K562 (cell line): ENCODE results near the gene INSR. TPM values are rescaled to one million over a fixed set of nuclear protein-coding genes. Genes with fewer than 3 reads are reported as not detected.

Experiments used
- ATAC-seq: fragments of 200-7000 bp; cut with Tn5 transposase; 3 replicates; pipeline ENCODE4 v1.9.1; 2020; ENCODE audit warnings: moderate library complexity
- BruUV-seq: library from RNA; stranded (reverse); fragments of 400-500 nt; replicated peaks from 2 replicates; lab custom pipeline; 2021; lab: Mats Ljungman, UMichigan
- CTCF ChIA-PET: fragments of 300-600 bp; formaldehyde crosslinking; extraction: SDS; loops from one replicate; lab custom pipeline; 2021; ENCODE audit warnings: low intra/inter-chr PET ratio; lab: Yijun Ruan, JAX
- POLR2A ChIA-PET: fragments of 300-600, 350-650 bp; sonication (Branson Sonifier 250); formaldehyde crosslinking; extraction: SDS; loops from one replicate; lab custom pipeline; 2021; ENCODE audit warnings: antibody characterized with exemption, inconsistent platforms; lab: Yijun Ruan, JAX
- DNase-seq, 4 experiments: peaks; one replicate each; pipeline versions ENCODE4 v3.0.0 to v3.0.0-alpha.2; 2011 to 2018; ENCODE audit warnings: low spot score in 3 of 4, mixed read lengths in 3 of 4; ENCODE audit errors: extremely low read depth in 1 of 4
- FAIRE-seq: peaks from 2 replicates; lab custom pipeline; 2011; peaks lifted over from hg19 to GRCh38; lab: Jason Lieb, UNC
- H2AFZ ChIP-seq: 2 replicates; pipeline ENCODE4 v1.6.0; 2011; ENCODE audit warnings: low read depth, low read length, control low read depth, inconsistent platforms
- H3K27ac ChIP-seq: fragments of 200-600 bp; 3 replicates; pipeline ENCODE4 v1.8.0; 2011; ENCODE audit warnings: low read depth, mild to moderate bottlenecking, control low read depth, inconsistent platforms, low read length, moderate library complexity, mixed read lengths; ENCODE audit errors: extremely low read depth
- H3K27me3 ChIP-seq, 2 experiments: fragments of 300-600 bp in 1 of 2; 2 replicates in 1 of 2; 3 replicates in 1 of 2; pipeline versions ENCODE4 v1.6.0 to v1.8.0; 2011; ENCODE audit warnings: inconsistent platforms in 2 of 2, low read length in 2 of 2, mild to moderate bottlenecking in 1 of 2, mixed read lengths in 1 of 2, moderate library complexity in 1 of 2; ENCODE audit not compliant: control insufficient read depth in 2 of 2, insufficient read depth in 2 of 2
- H3K36me3 ChIP-seq: fragments of 300-600 bp; 3 replicates; pipeline ENCODE4 v1.8.0; 2011; ENCODE audit warnings: mild to moderate bottlenecking, low read length, inconsistent platforms; ENCODE audit not compliant: control insufficient read depth, insufficient read depth
- H3K4me1 ChIP-seq, 2 experiments: fragments of 200-600 bp in 1 of 2; replicated peaks in 1 of 2; 2 replicates in 1 of 2; 3 replicates in 1 of 2; pipeline versions ENCODE4 v1.5.1 to v1.8.0; 2011; ENCODE audit warnings: inconsistent platforms in 2 of 2, low read length in 2 of 2, mild to moderate bottlenecking in 1 of 2, mixed read lengths in 1 of 2, moderate library complexity in 1 of 2; ENCODE audit not compliant: control insufficient read depth in 2 of 2, insufficient read depth in 2 of 2
- H3K4me2 ChIP-seq: 2 replicates; pipeline ENCODE4 v1.6.1; 2011; ENCODE audit warnings: low read length, control low read depth, inconsistent platforms, mixed read lengths; ENCODE audit not compliant: insufficient read depth
- H3K4me3 ChIP-seq: fragments of 200-600 bp; sonication (generic), shearing (Covaris generic); 2 replicates; pipeline ENCODE4 v1.5.1; 2016; ENCODE audit warnings: control low read depth, inconsistent platforms
- H3K79me2 ChIP-seq: fragments of 200-600 bp; 3 replicates; pipeline ENCODE4 v1.8.0; 2011; ENCODE audit warnings: low read length, inconsistent platforms; ENCODE audit not compliant: control insufficient read depth, insufficient read depth
- H3K9ac ChIP-seq, 2 experiments: 2 replicates each; pipeline versions ENCODE4 v1.6.0 to v1.6.1; 2011; ENCODE audit warnings: low read depth in 2 of 2, low read length in 2 of 2, control low read depth in 1 of 2, inconsistent platforms in 1 of 2, mild to moderate bottlenecking in 1 of 2, mixed read lengths in 1 of 2; ENCODE audit not compliant: insufficient read depth in 1 of 2
- H3K9me1 ChIP-seq: one replicate; pipeline ENCODE4 v1.6.0; 2011; ENCODE audit warnings: inconsistent platforms, mild to moderate bottlenecking, low read length, moderate library complexity; ENCODE audit not compliant: control insufficient read depth, insufficient read depth
- H3K9me3 ChIP-seq: replicated peaks from 2 replicates; pipeline ENCODE4 v1.5.1; 2011; ENCODE audit warnings: low read depth, low read length, inconsistent platforms; ENCODE audit not compliant: control insufficient read depth, insufficient read depth
- H4K20me1 ChIP-seq: replicated peaks from 2 replicates; pipeline ENCODE4 v1.6.1; 2011; ENCODE audit warnings: low read length, inconsistent platforms, mixed read lengths; ENCODE audit not compliant: control insufficient read depth, insufficient read depth
- MAX ChIP-seq: sonication (generic); formaldehyde crosslinking; IDR thresholded peaks from 2 replicates; pipeline ENCODE4 v1.9.0; 2022; ENCODE audit warnings: mild to moderate bottlenecking, missing genetic modification reagents
- RBBP5 ChIP-seq: fragments of 200-600 bp; sonication (generic); IDR thresholded peaks from 2 replicates; pipeline ENCODE4 v1.6.1; 2012; ENCODE audit warnings: borderline replicate concordance, mild to moderate bottlenecking, low read length, control low read depth, inconsistent platforms; ENCODE audit not compliant: insufficient read depth, poor library complexity, severe bottlenecking
- TEAD1 ChIP-seq, 2 experiments: fragments of 450-650 bp in 1 of 2; sonication (generic) in 1 of 2; formaldehyde crosslinking; IDR thresholded peaks; 2 replicates each; pipeline versions ENCODE4 v1.4.0 to v1.8.0; 2020 to 2022; ENCODE audit warnings: mild to moderate bottlenecking in 2 of 2, missing genetic modification reagents in 1 of 2
- YY1 ChIP-seq, 3 experiments: IDR thresholded peaks; 2 replicates each; pipeline ENCODE4 v1.6.1; 2011; ENCODE audit warnings: low read length in 2 of 3, mild to moderate bottlenecking in 2 of 3, moderate library complexity in 2 of 3, borderline replicate concordance in 1 of 3, control low read depth in 1 of 3, low read depth in 1 of 3; ENCODE audit not compliant: insufficient read depth in 3 of 3, insufficient replicate concordance in 2 of 3, control insufficient read depth in 1 of 3, insufficient read length in 1 of 3; ENCODE audit errors: extremely low read depth in 1 of 3
- ZFP91 ChIP-seq: sonication (generic); formaldehyde crosslinking; IDR thresholded peaks from 2 replicates; pipeline ENCODE4 v1.8.0; 2022; ENCODE audit warnings: mild to moderate bottlenecking, missing genetic modification reagents
- WGBS: fragments of 100-300 bp; shearing (Covaris generic); methylation state at CpG from one replicate; pipeline ENCODE4 v1.1.6; 2016; ENCODE audit warnings: low coverage, mixed read lengths; ENCODE audit not compliant: insufficient coverage; ENCODE audit errors: missing lambda C conversion rate; 5-methylcytosine and 5-hydroxymethylcytosine counted together
- in situ Hi-C: fragments of 300-500 bp; cut with MboI; formaldehyde crosslinking; loops from 4 replicates; pipeline ENCODE4 v1.15.0; 2018; ENCODE audit warnings: inconsistent platforms, mixed read lengths
- intact Hi-C: fragments of 100-400 bp; cut with micrococcal nuclease; formaldehyde crosslinking; loops from 2 replicates; pipeline ENCODE4 v1.14.2; 2022
- polyA plus RNA-seq, 8 experiments: library from polyadenylated mRNA; depleted of rRNA in 4 of 8; stranded (reverse) in 5 of 8; unstranded in 3 of 8; fragments of >200 nt; fragmentation: Nextera tagmentation in 2 of 8; fragmentation: Illumina TruSeq in 1 of 8; extraction: Ambion mirVana in 2 of 8; extraction: Trizol in 1 of 8; gene quantifications; 2 replicates each; pipeline versions ENCODE4 v1.2.1 to v1.2.3, GENCODE V29; 2011 to 2014; ENCODE audit warnings: inconsistent platforms in 1 of 8, missing spikeins in 1 of 8
- total RNA-seq, 7 experiments: library from RNA; depleted of rRNA in 6 of 7; stranded (reverse); fragments of >200 nt in 6 of 7; fragmentation: Illumina TruSeq in 2 of 7; extraction: Trizol in 2 of 7; gene quantifications; 2 replicates each; pipeline versions ENCODE4 v1.2.1 to v1.2.3, GENCODE V29; 2011 to 2021; ENCODE audit warnings: low replicate concordance in 1 of 7

Gene INSR
- total and polyA plus RNA-seq, 9 of the 15 experiments (the other 6 are each of a cell fraction or from before 2014, with no cell fraction given) = 0.04 to 0.88 (median 0.41) TPM

- peaks cover 32% of the 10 kb centered on the region for H3K36me3 ChIP-seq
- H3K9me1 ChIP-seq = no peaks in the 10 kb centered on the region
- peak overlapping the region; percentile 92 for H3K27ac ChIP-seq
- ChIA-PET POLR2A (interaction anchor here (1.5 to 1.7 kb wide), 3 partner anchors 8 to 30 kb away, joined by 5 to 7 read pairs (median 6); no protein-coding TSS in a partner anchor), CTCF (interaction anchor here (0.6 kb wide), 1 partner anchor 318 kb away, joined by 3 read pairs; no protein-coding TSS in a partner anchor)
- in situ Hi-C loops (loop anchor here (5.0 kb wide), 1 partner anchor 43 kb away; no protein-coding TSS in a partner anchor), intact Hi-C loops (no loop called here)
- WGBS = under 1% methylated on average over 12 of the region's 12 CpGs
- H3K4me2 ChIP-seq = peak overlapping the region; percentile 92
- H3K27me3 ChIP-seq = no peaks in the 10 kb centered on the region
- H3K9ac ChIP-seq = peak overlapping the region; percentile 88 to 92
- H3K9me3 ChIP-seq = no peaks in the 10 kb centered on the region
- TF ChIP-seq MAX (CRISPR knock-in tag) = no peak
- TF ChIP-seq RBBP5 = peak; percentile 50
- TF ChIP-seq TEAD1 (CRISPR knock-in tag; IDR thresholded peaks at IDR 0.05) = no peak
- peak in 1 of 3 experiments; percentile 43 for TF ChIP-seq YY1 (IDR thresholded peaks at IDR 0.05; ENCODE audit: borderline replicate concordance in 1 of 3, control insufficient read depth in 1 of 3, extremely low read depth in 1 of 3, insufficient read depth in 3 of 3, insufficient read length in 1 of 3, insufficient replicate concordance in 2 of 3, low read depth in 1 of 3, low read length in 2 of 3)
- TF ChIP-seq ZFP91 = peak; percentile 39; the same call in 1 of the 2 replicates
- DNase-seq (no peak), ATAC-seq (peak; percentile 40), FAIRE-seq (no peak)
- H4K20me1 ChIP-seq = no peaks in the 10 kb centered on the region
- H3K4me1 ChIP-seq = peaks cover 3 to 8% of the 10 kb centered on the region in 2 experiments; a peak in 2 of 5 replicates
- peaks cover 13% of the 10 kb centered on the region for H3K79me2 ChIP-seq
- peak overlapping the region; percentile 98 for H3K4me3 ChIP-seq
- no TSS peak for BruUV-seq
- peak overlapping the region; percentile 100 for H2AFZ ChIP-seq
Observed at GRCh38 chr19:7069904-7070226, 224.3 kb downstream of the INSR start.
